Measurements from ENCODE around the gene WWOX.
"Not testable (repeated sequence)": the region's sequence is repeated elsewhere in the genome, so short reads cannot be mapped to it uniquely, and the experiment has no call there.

WWOX gene

GRCh38 chr16:79202977-79203376 lies 1103.5 kb downstream of the WWOX start:
- no peak for DNase-seq (ENCODE audit: extremely low read depth in 1 of 2, low read depth in 1 of 2)

DNA sequence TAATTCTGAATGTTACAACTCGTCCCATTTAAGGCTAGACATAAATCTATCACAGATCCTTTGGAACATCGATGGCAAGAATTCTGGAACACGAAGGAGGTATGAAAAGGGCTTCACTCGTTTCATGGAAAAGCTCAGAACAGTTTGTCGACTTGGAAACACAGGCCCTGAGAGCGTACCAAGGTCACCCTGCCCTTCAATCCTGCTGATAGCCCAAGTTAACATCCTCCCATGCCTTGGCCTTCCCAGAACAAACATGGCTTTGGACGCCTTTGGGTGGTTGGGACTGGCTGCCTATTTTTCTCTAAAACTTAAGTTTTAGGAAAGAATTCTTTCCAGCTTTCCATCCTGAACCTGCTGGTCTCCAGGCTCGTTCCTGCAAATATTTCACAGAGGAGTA lies 1105.0 kb downstream of the WWOX start:
- DNase-seq (ENCODE audit: extremely low read depth in 1 of 2, low read depth in 1 of 2), result no peak

- DNase-seq (ENCODE audit: extremely low read depth in 1 of 2, low read depth in 1 of 2), result no peak
Measured at GRCh38 chr16:79206889-79207288, 1107.4 kb downstream of the WWOX start.

DNA sequence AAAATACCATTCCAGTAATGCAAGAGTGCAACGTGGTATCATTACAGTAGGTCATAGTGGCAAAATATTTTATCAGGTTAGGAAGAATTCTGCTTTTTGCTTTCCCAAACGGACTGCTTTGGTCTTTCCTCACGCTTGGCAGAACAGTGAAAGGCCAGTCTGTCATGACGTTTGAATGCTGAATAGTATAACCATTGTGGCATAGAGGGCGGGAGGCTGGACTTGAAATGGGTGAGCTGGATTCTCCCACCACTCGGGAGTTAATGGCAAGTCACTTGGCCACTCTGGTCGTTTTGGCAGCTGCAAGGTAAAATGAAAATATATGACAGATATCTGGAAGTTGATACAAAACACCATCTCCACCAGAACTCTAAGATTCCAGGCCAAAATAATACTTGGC lies 1109.9 kb downstream of the WWOX start:
- DNase-seq (ENCODE audit: extremely low read depth in 1 of 2, low read depth in 1 of 2), result no peak

GRCh38 chr16:79210607-79211006 lies 1111.2 kb downstream of the WWOX start:
- no peak for DNase-seq (ENCODE audit: extremely low read depth in 1 of 2, low read depth in 1 of 2)

DNA sequence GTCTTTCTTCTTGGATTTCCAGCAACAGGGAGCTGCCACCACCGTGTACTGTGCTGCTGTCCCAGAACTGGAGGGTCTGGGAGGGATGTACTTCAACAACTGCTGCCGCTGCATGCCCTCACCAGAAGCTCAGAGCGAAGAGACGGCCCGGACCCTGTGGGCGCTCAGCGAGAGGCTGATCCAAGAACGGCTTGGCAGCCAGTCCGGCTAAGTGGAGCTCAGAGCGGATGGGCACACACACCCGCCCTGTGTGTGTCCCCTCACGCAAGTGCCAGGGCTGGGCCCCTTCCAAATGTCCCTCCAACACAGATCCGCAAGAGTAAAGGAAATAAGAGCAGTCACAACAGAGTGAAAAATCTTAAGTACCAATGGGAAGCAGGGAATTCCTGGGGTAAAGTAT lies 1112.1 kb downstream of the WWOX start:
- DNase-seq (ENCODE audit: extremely low read depth in 1 of 2, low read depth in 1 of 2), result no peak

DNA sequence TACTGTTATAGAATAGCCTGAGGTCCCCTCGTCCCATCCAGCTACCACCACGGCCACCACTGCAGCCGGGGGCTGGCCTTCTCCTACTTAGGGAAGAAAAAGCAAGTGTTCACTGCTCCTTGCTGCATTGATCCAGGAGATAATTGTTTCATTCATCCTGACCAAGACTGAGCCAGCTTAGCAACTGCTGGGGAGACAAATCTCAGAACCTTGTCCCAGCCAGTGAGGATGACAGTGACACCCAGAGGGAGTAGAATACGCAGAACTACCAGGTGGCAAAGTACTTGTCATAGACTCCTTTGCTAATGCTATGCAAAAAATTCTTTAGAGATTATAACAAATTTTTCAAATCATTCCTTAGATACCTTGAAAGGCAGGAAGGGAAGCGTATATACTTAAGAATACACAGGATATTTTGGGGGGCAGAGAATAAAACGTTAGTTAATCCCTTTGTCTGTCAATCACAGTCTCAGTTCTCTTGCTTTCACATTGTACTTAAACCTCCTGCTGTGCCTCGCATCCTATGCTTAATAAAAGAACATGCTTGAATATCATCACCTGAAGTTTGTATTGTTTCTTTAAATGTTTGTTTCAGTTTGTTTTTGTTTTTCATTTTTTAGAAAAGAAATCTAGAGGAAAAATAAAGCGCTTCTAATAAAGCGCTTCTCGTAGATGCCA lies 1112.8 kb downstream of the WWOX start:
- no peak for DNase-seq (ENCODE audit: extremely low read depth in 1 of 2, low read depth in 1 of 2)

GRCh38 chr16:79213214-79213613 lies 1113.8 kb downstream of the WWOX start:
- DNase-seq (ENCODE audit: extremely low read depth in 1 of 2, low read depth in 1 of 2), result no peak

DNA sequence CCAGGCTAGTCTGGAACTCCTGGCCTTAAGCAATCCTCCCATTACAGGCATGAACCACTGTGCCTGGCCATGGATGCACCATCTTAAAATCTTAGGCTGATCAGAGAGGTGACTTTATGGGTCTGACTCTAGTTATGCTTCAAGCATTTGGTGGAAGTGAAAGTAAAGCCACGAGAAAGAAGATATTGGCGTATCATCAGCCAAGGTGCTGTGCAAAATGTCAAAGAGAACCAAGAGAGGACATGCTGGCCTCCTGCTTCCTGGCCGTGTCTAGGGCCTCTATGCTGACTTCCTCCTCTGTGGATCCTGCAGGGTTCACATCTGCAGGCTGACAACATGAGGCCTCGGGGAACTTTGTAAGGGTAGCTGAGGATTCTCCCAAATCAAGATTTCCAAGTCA lies 1115.8 kb downstream of the WWOX start:
- DNase-seq (ENCODE audit: extremely low read depth in 1 of 2, low read depth in 1 of 2), result no peak

DNA sequence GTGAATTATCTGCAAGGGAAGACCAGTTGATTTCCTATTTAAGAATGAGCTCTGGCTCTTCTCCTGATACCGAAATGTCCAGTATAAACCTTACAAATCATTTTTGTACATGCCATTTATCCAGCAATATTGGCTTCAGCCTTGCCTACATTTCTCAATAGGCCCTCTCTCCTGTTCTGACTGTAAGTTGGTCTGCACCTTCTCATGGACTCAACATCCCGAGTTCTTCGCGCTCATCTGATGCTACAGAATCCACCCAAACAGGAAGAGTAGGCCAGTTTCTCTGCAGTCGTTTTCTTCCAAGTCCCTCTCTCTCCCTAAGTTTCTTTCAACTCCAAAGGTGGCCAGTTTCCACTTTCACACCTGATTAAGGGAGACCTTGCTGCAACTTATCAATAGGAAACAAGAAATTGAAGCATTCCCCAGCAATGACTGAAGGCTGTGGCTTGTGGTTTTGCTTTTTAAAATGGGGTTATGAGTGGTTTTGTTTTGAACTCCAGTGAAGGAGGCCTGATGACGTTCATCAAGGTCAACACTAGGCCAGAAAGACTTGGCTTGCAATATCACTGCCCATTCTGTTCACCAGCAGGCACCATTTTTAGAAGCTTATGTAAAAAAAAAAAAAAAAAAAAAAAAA lies 1118.0 kb downstream of the WWOX start:
- DNase-seq (ENCODE audit: extremely low read depth in 1 of 2, low read depth in 1 of 2), result peak in 1 of 2 donors; percentile 15

- no peak for DNase-seq (ENCODE audit: extremely low read depth in 1 of 2, low read depth in 1 of 2)
Measured at GRCh38 chr16:79218351-79218750, 1118.9 kb downstream of the WWOX start.

- DNase-seq (ENCODE audit: extremely low read depth in 1 of 2, low read depth in 1 of 2), result not testable (repeated sequence)
Measured at GRCh38 chr16:79225994-79226393, 1126.5 kb downstream of the WWOX start.

DNA sequence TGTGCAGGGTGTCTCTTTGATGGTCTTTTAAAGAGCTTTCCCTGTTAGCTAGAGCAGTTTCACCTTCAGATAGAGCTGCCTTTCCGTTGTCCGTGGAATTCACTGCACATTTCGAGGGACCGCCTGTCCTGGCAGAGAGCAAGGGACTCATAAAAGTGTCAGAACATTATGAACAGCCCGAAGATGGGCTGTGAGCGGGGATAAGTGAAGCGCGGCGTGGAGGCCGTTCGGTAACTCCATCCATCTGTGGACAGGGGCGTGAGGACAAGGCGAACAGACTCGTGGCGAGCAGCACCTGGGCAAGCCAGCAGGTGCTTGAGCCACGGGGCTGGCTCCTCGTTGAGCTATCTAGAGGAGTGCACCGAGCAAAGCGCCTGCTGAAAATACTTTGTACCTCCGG lies 1129.9 kb downstream of the WWOX start:
- no peak for DNase-seq (ENCODE audit: extremely low read depth in 1 of 2, low read depth in 1 of 2)

DNA sequence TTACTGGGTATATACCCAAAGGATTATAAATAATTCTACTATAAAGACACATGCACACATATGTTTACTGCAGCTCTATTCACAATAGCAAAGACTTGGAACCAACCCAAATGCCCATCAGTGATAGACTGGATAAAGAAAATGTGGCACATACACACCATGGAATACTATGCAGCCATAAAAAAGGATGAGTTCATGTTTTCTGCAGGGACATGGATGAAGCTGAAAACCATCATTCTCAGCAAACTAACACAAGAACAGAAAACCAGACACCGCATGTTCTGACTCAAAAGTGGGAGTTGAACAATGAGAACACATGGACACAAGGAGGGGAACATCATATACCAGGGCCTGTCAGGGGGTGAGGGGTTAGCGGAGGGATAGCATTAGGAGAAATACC lies 1146.2 kb downstream of the WWOX start:
- DNase-seq (ENCODE audit: extremely low read depth in 1 of 2, low read depth in 1 of 2), result not testable (repeated sequence)

- no peak for DNase-seq (ENCODE audit: extremely low read depth in 1 of 2, low read depth in 1 of 2)
Measured at GRCh38 chr16:79247386-79247785, 1147.9 kb downstream of the WWOX start.

DNA sequence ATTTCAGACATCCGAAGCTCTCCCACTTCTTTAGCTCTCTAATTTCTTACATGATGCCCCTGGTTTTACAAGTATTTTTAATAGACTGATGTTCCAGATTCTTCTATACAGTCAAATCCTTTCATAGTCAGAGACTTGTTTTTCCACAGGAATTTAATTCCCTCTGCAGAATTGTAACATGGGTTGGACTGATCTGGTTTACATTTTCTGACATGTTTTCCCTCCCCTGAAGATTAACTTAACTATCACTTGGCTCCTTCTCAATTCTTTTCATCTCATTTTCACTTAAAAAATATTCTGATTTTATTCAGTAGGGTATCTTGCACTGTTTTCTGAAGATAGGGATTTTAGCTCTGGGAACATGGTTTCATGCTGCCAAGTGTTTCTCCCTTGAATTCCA lies 1148.9 kb downstream of the WWOX start:
- DNase-seq (ENCODE audit: extremely low read depth in 1 of 2, low read depth in 1 of 2), result no peak

DNA sequence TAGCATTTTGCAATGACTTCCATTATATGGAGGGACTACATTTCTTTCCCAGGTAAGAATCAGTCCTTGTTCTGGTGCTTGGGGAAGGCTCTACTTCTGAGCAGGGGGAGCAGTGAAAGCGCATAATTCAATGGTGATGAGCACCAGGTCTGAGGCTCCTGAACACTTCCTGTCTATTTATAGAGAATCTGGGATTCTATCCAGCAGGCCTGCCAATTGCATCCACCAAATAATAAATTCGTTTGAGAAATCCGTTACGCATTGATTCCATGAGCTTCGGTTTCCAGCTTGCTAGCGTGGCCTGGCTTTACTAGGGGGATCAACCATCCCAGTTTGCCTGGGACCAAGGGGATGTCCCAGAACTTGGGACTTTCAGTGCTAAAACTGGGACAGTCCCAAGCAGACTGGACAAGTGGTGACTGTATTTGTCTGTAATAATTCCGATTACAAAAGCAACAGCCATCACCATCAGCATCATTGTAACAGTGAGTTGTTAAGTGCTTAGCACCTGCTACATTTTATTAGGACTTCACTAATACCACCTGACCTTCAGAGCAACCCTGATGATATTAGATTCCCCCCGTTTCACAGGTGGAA lies 1151.1 kb downstream of the WWOX start:
- no peak for DNase-seq (ENCODE audit: extremely low read depth in 1 of 2, low read depth in 1 of 2)

GRCh38 chr16:79253100-79253631 lies 1153.7 kb downstream of the WWOX start:
- no peak for DNase-seq (ENCODE audit: extremely low read depth in 1 of 2, low read depth in 1 of 2)

- no peak for DNase-seq (ENCODE audit: extremely low read depth in 1 of 2, low read depth in 1 of 2)
Measured at GRCh38 chr16:79257953-79258490, 1158.6 kb downstream of the WWOX start.

DNA sequence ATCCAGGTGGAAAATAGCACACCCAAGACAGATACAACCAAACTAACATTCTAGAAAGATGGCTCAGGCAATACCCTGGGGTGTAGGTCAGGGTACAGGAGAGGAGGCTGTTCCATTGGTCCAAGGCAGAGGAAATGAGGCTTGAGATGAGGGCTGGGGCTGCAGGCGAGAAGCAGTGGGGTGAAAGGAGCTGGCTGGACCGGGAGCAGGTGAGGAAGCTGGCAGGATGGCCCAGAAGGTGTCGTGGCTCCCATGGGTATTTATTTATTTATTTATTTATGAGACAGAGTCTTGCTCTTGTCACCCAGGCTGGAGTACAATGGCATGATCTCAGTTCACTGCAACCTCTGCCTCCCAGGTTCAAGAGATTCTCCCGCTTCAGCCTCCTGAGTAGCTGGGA lies 1161.4 kb downstream of the WWOX start:
- DNase-seq (ENCODE audit: extremely low read depth in 1 of 2, low read depth in 1 of 2), result not testable (repeated sequence)

DNA sequence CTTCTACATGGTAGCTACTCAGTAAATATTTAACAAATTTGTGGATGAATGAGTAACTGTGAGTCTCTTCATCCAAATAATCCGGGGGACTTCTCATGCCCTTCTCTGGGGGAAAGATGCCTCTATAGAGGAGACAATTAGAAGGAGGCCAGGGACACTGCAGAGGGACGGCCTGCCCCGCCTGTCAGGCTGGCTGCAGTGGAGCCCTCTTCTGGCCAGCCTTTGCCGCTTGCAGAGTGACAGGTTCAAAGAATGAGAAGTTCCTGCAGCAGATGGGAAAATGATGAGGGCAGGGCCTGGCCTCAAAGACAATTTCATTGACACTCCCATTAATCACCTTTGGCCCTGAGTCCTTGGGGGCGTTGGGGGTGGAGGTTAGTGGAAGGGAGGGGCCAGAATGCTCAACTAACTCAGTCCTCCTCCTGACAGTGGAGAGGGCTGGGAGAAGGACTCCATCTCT lies 1162.1 kb downstream of the WWOX start:
- no peak for DNase-seq (ENCODE audit: extremely low read depth in 1 of 2, low read depth in 1 of 2)

Data from stimulated activated CD8-positive, alpha-beta memory T cell treated with anti-CD3 and anti-CD28 coated beads, Interleukin-7, amount 100 ng/mL, for 48 hours (primary cell).